HCT116 (cell line): ENCODE results near the gene DDX39B. TPM values are rescaled to one million over a fixed set of nuclear protein-coding genes. Genes with fewer than 3 reads are reported as not detected.
A peak's percentile ranks its signal among the peaks of the same experiment; 100 is the strongest.
"Not testable (repeated sequence)": the region's sequence is repeated elsewhere in the genome, so short reads cannot be mapped to it uniquely, and the experiment has no call there.

Experiments used
- ATAC-seq: fragments of 200-7000 bp; cut with Tn5 transposase; 2 replicates; pipeline ENCODE4 v1.9.1; 2020; ENCODE audit warnings: mild to moderate bottlenecking, moderate library complexity
- BruUV-seq: library from RNA; stranded (reverse); fragments of 400-500 nt; replicated peaks from 2 replicates; lab custom pipeline; 2021; lab: Mats Ljungman, UMichigan
- CTCF ChIA-PET: fragments of 300-600 bp; sonication (Branson Sonifier 250); formaldehyde crosslinking; loops from one replicate; lab custom pipeline; 2021; ENCODE audit warnings: antibody characterized with exemption; lab: Charles Lee
- POLR2A ChIA-PET: fragments of 300-600, 350-600 bp; sonication (Branson Sonifier 250); formaldehyde crosslinking; loops from one replicate; lab custom pipeline; 2021; ENCODE audit warnings: antibody characterized with exemption; lab: Charles Lee
- RAD21 ChIA-PET, 2 experiments: fragments of 300-600 bp; sonication (Branson Sonifier 250); formaldehyde crosslinking; loops; one replicate each; lab custom pipeline; 2023; ENCODE audit warnings: low total read pairs in 2 of 2; ENCODE audit not compliant: uncharacterized antibody in 2 of 2, unreplicated experiment in 2 of 2, low non-redundant PET in 1 of 2; lab: Charles Lee
- DNase-seq: peaks from one replicate; pipeline ENCODE4 v3.0.0-alpha.2; 2010; ENCODE audit warnings: low read depth, low spot score
- H2AFZ ChIP-seq: fragments of 200-600 bp; shearing (Covaris generic), sonication (generic); 2 replicates; pipeline ENCODE4 v1.6.1; 2017; ENCODE audit warnings: low read depth, mixed run types, mixed read lengths, antibody characterized with exemption, low read length; ENCODE audit not compliant: poor library complexity, severe bottlenecking
- H3K27ac ChIP-seq: 2 replicates; pipeline ENCODE4 v1.5.1; 2012; ENCODE audit warnings: low read depth, low read length
- H3K27me3 ChIP-seq: fragments of 200-600 bp; sonication (generic); 2 replicates; pipeline ENCODE4 v1.6.1; 2016; ENCODE audit warnings: mixed run types, low read length, mixed read lengths; ENCODE audit not compliant: insufficient read depth
- H3K36me3 ChIP-seq, 2 experiments: fragments of 200-500 bp in 1 of 2; fragments of 200-600 bp in 1 of 2; sonication (Bioruptor generic) in 1 of 2; sonication (generic) in 1 of 2; 2 replicates each; pipeline versions ENCODE4 v1.5.1 to v1.6.1; 2014 to 2016; ENCODE audit warnings: low read length in 2 of 2, inconsistent platforms in 1 of 2, mixed read lengths in 1 of 2, mixed run types in 1 of 2; ENCODE audit not compliant: insufficient read depth in 2 of 2, control insufficient read depth in 1 of 2
- H3K4me1 ChIP-seq, 2 experiments: fragments of 200-600 bp in 1 of 2; sonication (generic) in 1 of 2; 2 replicates each; pipeline versions ENCODE4 v1.5.1 to v1.6.1; 2012 to 2017; ENCODE audit warnings: low read length in 2 of 2, inconsistent platforms in 1 of 2, mild to moderate bottlenecking in 1 of 2, mixed read lengths in 1 of 2, mixed run types in 1 of 2, moderate library complexity in 1 of 2; ENCODE audit not compliant: insufficient read depth in 2 of 2, control insufficient read depth in 1 of 2
- H3K4me2 ChIP-seq: fragments of 200-600 bp; sonication (generic); 2 replicates; pipeline ENCODE4 v1.6.1; 2017; ENCODE audit warnings: mixed run types, low read length, mixed read lengths
- H3K4me3 ChIP-seq, 2 experiments: fragments of 200-600 bp in 1 of 2; sonication (generic) in 1 of 2; replicated peaks in 1 of 2; 2 replicates each; pipeline ENCODE4 v1.5.1; 2011 to 2016; ENCODE audit warnings: low read length in 2 of 2, control low read depth in 1 of 2, low read depth in 1 of 2, mild to moderate bottlenecking in 1 of 2, mixed read lengths in 1 of 2, mixed run types in 1 of 2
- H3K79me2 ChIP-seq: fragments of 200-600 bp; sonication (generic); 2 replicates; pipeline ENCODE4 v1.6.1; 2017; ENCODE audit warnings: mild to moderate bottlenecking, mixed run types, low read length, moderate library complexity, mixed read lengths; ENCODE audit not compliant: insufficient read depth
- H3K9ac ChIP-seq: fragments of 200-600 bp; sonication (generic); 2 replicates; pipeline ENCODE4 v1.6.1; 2016; ENCODE audit warnings: low read length, mixed read lengths
- H3K9me2 ChIP-seq: fragments of 200-600 bp; sonication (generic), shearing (Covaris generic); 2 replicates; pipeline ENCODE4 v1.6.1; 2017; ENCODE audit warnings: mixed run types, mild to moderate bottlenecking, moderate library complexity; ENCODE audit not compliant: insufficient read depth
- H3K9me3 ChIP-seq, 2 experiments: fragments of 200-500 bp in 1 of 2; fragments of 200-600 bp in 1 of 2; sonication (Bioruptor generic) in 1 of 2; sonication (generic) in 1 of 2; 2 replicates each; pipeline ENCODE4 v1.6.1; 2014 to 2017; ENCODE audit warnings: low read length in 2 of 2, mixed read lengths in 2 of 2, inconsistent platforms in 1 of 2, low read depth in 1 of 2, mild to moderate bottlenecking in 1 of 2, mixed run types in 1 of 2, moderate library complexity in 1 of 2; ENCODE audit not compliant: control insufficient read depth in 1 of 2, insufficient read depth in 1 of 2
- H4K20me1 ChIP-seq: fragments of 200-600 bp; sonication (generic), shearing (Covaris generic); 2 replicates; pipeline ENCODE4 v1.6.1; 2017; ENCODE audit warnings: mixed run types, mild to moderate bottlenecking, moderate library complexity; ENCODE audit not compliant: insufficient read depth
- CBX3 ChIP-seq: IDR thresholded peaks from 2 replicates; pipeline ENCODE4 v1.6.1; 2012; ENCODE audit warnings: low read depth
- CTCF ChIP-seq, 3 experiments: fragments of 200-600 bp in 1 of 3; sonication (generic) in 1 of 3; IDR thresholded peaks in 2 of 3; conservative IDR thresholded peaks in 1 of 3; 2 replicates each; pipeline ENCODE4 v1.5.1; 2012 to 2017; ENCODE audit warnings: low read depth in 2 of 3, low read length in 2 of 3, antibody characterized with exemption in 1 of 3, borderline replicate concordance in 1 of 3, control low read depth in 1 of 3, mild to moderate bottlenecking in 1 of 3, mixed read lengths in 1 of 3, mixed run types in 1 of 3, moderate library complexity in 1 of 3; ENCODE audit not compliant: insufficient read depth in 1 of 3
- EGR1 ChIP-seq: IDR thresholded peaks from 2 replicates; pipeline ENCODE4 v1.6.1; 2012; ENCODE audit warnings: low read depth
- ELF1 ChIP-seq: IDR thresholded peaks from 2 replicates; pipeline ENCODE4 v1.6.1; 2012; ENCODE audit warnings: low read depth, borderline replicate concordance
- EZH2 ChIP-seq: fragments of 200-600 bp; sonication (generic); IDR thresholded peaks from 2 replicates; pipeline ENCODE4 v1.6.1; 2017; ENCODE audit warnings: antibody characterized with exemption, mixed run types
- EZH2phosphoT487 ChIP-seq: fragments of 200-600 bp; IDR thresholded peaks from 2 replicates; pipeline ENCODE4 v1.6.1; 2018; ENCODE audit warnings: antibody characterized with exemption, borderline replicate concordance
- POLR2A ChIP-seq: IDR thresholded peaks from 2 replicates; pipeline ENCODE4 v1.7.0; 2011; ENCODE audit warnings: borderline replicate concordance; ENCODE audit not compliant: insufficient read depth, insufficient read length; ENCODE audit errors: extremely low read depth
- SP1 ChIP-seq: IDR thresholded peaks from 2 replicates; pipeline ENCODE4 v1.6.1; 2012; ENCODE audit warnings: low read depth
- TCF7L2 ChIP-seq: IDR thresholded peaks from 2 replicates; pipeline ENCODE4 v1.7.0; 2011; ENCODE audit warnings: borderline replicate concordance, inconsistent platforms; ENCODE audit not compliant: insufficient read depth, insufficient read length; ENCODE audit errors: extremely low read depth
- YY1 ChIP-seq: IDR thresholded peaks from 2 replicates; pipeline ENCODE4 v1.6.1; 2011; ENCODE audit warnings: low read length, low read depth, moderate library complexity, mild to moderate bottlenecking; ENCODE audit not compliant: insufficient replicate concordance; ENCODE audit errors: extremely low read depth
- ZFX ChIP-seq: fragments of 450-650 bp; IDR thresholded peaks from 2 replicates; pipeline ENCODE4 v1.6.1; 2017
- intact Hi-C: fragments of 100-400 bp; cut with micrococcal nuclease; formaldehyde crosslinking; loops from 2 replicates; pipeline ENCODE4 v1.10.0; 2022
- total RNA-seq: library from RNA; stranded (reverse); gene quantifications from one replicate; pipeline ENCODE4 v1.2.1, GENCODE V29; 2021; ENCODE audit not compliant: unreplicated experiment

DDX39B gene
- total RNA-seq, 1 experiment from 2014 or later = 545 TPM

GRCh38 chr6:31493550-31493874 is 48.3 kb downstream of the DDX39B start:
- peak overlapping the region; percentile 98 for H3K4me2 ChIP-seq
- H2AFZ ChIP-seq, H3K79me2 ChIP-seq, H3K27me3 ChIP-seq, H3K9me2 ChIP-seq, H3K36me3 ChIP-seq, DNase-seq, ATAC-seq, H3K9me3 ChIP-seq, H4K20me1 ChIP-seq: not testable (repeated sequence)
- BruUV-seq = TSS peak; percentile 36
- ChIA-PET CTCF (interaction anchor here (0.9 to 4.6 kb wide), 6 partner anchors 9 to 406 kb away, joined by 3 to 16 read pairs (median 5); partner anchors contain the start of gene ATP6V1G2), RAD21 (interaction anchor here in 1 of 2 experiments (1.3 kb wide), 1 partner anchor 104 kb away, joined by 3 read pairs; no protein-coding TSS in a partner anchor), POLR2A (interaction anchor here (0.8 to 2.2 kb wide), 2 partner anchors 31 to 53 kb away, joined by 3 to 6 read pairs; partner anchors contain the start of genes ATP6V1G2 and NFKBIL1)
- peak overlapping the region; percentile 80; the same call in 1 of the 2 replicates for H3K9ac ChIP-seq
- peak overlapping the region; percentile 74 to 88 for H3K4me3 ChIP-seq
- peaks cover 20 to 40% of the 10 kb centered on the region in 2 experiments for H3K4me1 ChIP-seq
- peak overlapping the region; percentile 76; the same call in 1 of the 2 replicates for H3K27ac ChIP-seq
- intact Hi-C loops = loop anchor here (5.0 kb wide), 1 partner anchor 96 kb away; no protein-coding TSS in a partner anchor

GRCh38 chr6:31490115-31490873 is 51.5 kb downstream of the DDX39B start:
- H3K36me3 ChIP-seq = no peaks in the 10 kb centered on the region
- no peak overlapping the region for H3K4me2 ChIP-seq
- no TSS peak for BruUV-seq
- DNase-seq = no peak
- no peaks in the 10 kb centered on the region for H3K27me3 ChIP-seq
- H3K79me2 ChIP-seq = no peaks in the 10 kb centered on the region
- H4K20me1 ChIP-seq = no peaks in the 10 kb centered on the region
- intact Hi-C loops = loop anchor here (5.0 kb wide), 1 partner anchor 93 kb away; no protein-coding TSS in a partner anchor
- no peak overlapping the region for H3K9ac ChIP-seq
- peaks cover 8 to 19% of the 10 kb centered on the region in 2 experiments; a peak in 3 of 4 replicates for H3K4me1 ChIP-seq
- H3K9me2 ChIP-seq = no peaks in the 10 kb centered on the region
- ChIA-PET RAD21 (no interaction called here), CTCF (no interaction called here), POLR2A (no interaction called here)
- H3K4me3 ChIP-seq = no peak overlapping the region
- H2AFZ ChIP-seq = no peak overlapping the region
- no peak for ATAC-seq
- H3K9me3 ChIP-seq = no peaks in the 10 kb centered on the region
- TF ChIP-seq EGR1 = no peak
- TF ChIP-seq ZFX = no peak
- no peak for TF ChIP-seq EZH2phosphoT487
- TF ChIP-seq EZH2 = no peak
- TF ChIP-seq POLR2A = no peak
- no peak for TF ChIP-seq TCF7L2
- TF ChIP-seq YY1 = no peak
- TF ChIP-seq CBX3 = no peak
- TF ChIP-seq CTCF (IDR thresholded peaks at IDR 0.05 in 2 of 3, conservative IDR thresholded peaks at IDR 0.05 in 1 of 3; ENCODE audit: borderline replicate concordance in 1 of 3, insufficient read depth in 1 of 3, low read depth in 2 of 3, low read length in 2 of 3) = no peak
- no peak for TF ChIP-seq SP1
- TF ChIP-seq ELF1 = no peak
- H3K27ac ChIP-seq = no peak overlapping the region
